NT2/D1 (cell line): ENCODE results near the gene MNAT1.

Source experiments
- DNase-seq: peaks from one replicate; pipeline ENCODE4 v3.0.0-alpha.2; 2011; ENCODE audit warnings: low read depth, low spot score
- H3K27me3 ChIP-seq: 2 replicates; pipeline ENCODE4 v1.6.0; 2011; ENCODE audit warnings: mild to moderate bottlenecking; ENCODE audit not compliant: insufficient read length, insufficient read depth
- H3K36me3 ChIP-seq: 2 replicates; pipeline ENCODE4 v1.6.1; 2011; ENCODE audit warnings: mild to moderate bottlenecking, low read length, mixed read lengths; ENCODE audit not compliant: insufficient read depth, insufficient read length
- H3K4me1 ChIP-seq: 2 replicates; pipeline ENCODE4 v1.5.1; 2011; ENCODE audit not compliant: insufficient read depth, insufficient read length
- H3K4me3 ChIP-seq: 2 replicates; pipeline ENCODE4 v1.5.1; 2011; ENCODE audit warnings: low read depth; ENCODE audit not compliant: insufficient read length
- H3K9ac ChIP-seq: 2 replicates; pipeline ENCODE4 v1.6.0; 2011; ENCODE audit warnings: low read depth; ENCODE audit not compliant: insufficient read length
- H3K9me3 ChIP-seq: 2 replicates; pipeline ENCODE4 v1.5.1; 2011; ENCODE audit warnings: mild to moderate bottlenecking, low read length; ENCODE audit not compliant: insufficient read depth
- SUZ12 ChIP-seq: IDR thresholded peaks from 2 replicates; pipeline ENCODE4 v1.6.1; 2011; ENCODE audit not compliant: insufficient read length, insufficient read depth; ENCODE audit errors: extremely low read depth
- YY1 ChIP-seq: IDR thresholded peaks from 2 replicates; pipeline ENCODE4 v1.6.1; 2011; ENCODE audit not compliant: insufficient read length, insufficient read depth
- ZNF274 ChIP-seq: IDR thresholded peaks from 2 replicates; pipeline ENCODE4 v1.6.1; 2011; ENCODE audit warnings: mild to moderate bottlenecking, low read depth, low read length

Gene MNAT1

GRCh38 chr14:61003571-61003970, 269.0 kb downstream of the MNAT1 start:
- Histone ChIP-seq H3K36me3 (no peaks in the 10 kb centered on the region), H3K4me3 (no peak overlapping the region), H3K9ac (no peak overlapping the region)

GRCh38 chr14:61019537-61019936, 285.0 kb downstream of the MNAT1 start:
- Histone ChIP-seq H3K4me3 (no peak overlapping the region), H3K4me1 (no peaks in the 10 kb centered on the region), H3K36me3 (no peaks in the 10 kb centered on the region), H3K27me3 (no peaks in the 10 kb centered on the region), H3K9ac (no peak overlapping the region), H3K9me3 (peaks cover 16% of the 10 kb centered on the region; the same call in 1 of the 2 replicates)
- DNase-seq = no peak
- no peak for TF ChIP-seq ZNF274
- no peak for TF ChIP-seq SUZ12
- TF ChIP-seq YY1 = no peak

More at GRCh38 chr14:61003571-61003970, 269.0 kb downstream of the MNAT1 start:
- H3K9me3 ChIP-seq = no peaks in the 10 kb centered on the region
- H3K4me1 ChIP-seq = no peaks in the 10 kb centered on the region
- H3K27me3 ChIP-seq = no peaks in the 10 kb centered on the region
- no peak for TF ChIP-seq ZNF274
- no peak for TF ChIP-seq YY1
- TF ChIP-seq SUZ12 = no peak
- no peak for DNase-seq
